Peyer's patch (tissue), 4 donors: ENCODE measurements around the gene PPTC7.

ENCODE experiments used
- CTCF ChIP-seq, 6 experiments: fragments of 450-650 bp in 4 of 6; fragments of 200-600 bp in 2 of 6; sonication (generic) in 1 of 6; IDR thresholded peaks; one replicate each; pipeline ENCODE4 v1.5.1; 2017 to 2019; ENCODE audit warnings: antibody characterized with exemption in 6 of 6, mild to moderate bottlenecking in 3 of 6, moderate library complexity in 1 of 6
- POLR2A ChIP-seq, 2 donors: fragments of 450-650 bp; IDR thresholded peaks; one replicate each; pipeline ENCODE4 v1.5.1; 2017; ENCODE audit warnings: antibody characterized with exemption in 2 of 2, mild to moderate bottlenecking in 2 of 2, moderate library complexity in 2 of 2

GRCh38 chr12:110564471-110564991 is 18.6 kb downstream of the PPTC7 start:
- no peak for TF ChIP-seq CTCF (IDR thresholded peaks at IDR 0.05)
- TF ChIP-seq POLR2A (IDR thresholded peaks at IDR 0.05) = no peak
